SK-N-SH (cell line): ENCODE results near the gene STS.

Experiments
- CTCF ChIP-seq: fragments of 200-600 bp; sonication (generic); IDR thresholded peaks from 2 replicates; pipeline ENCODE4 v1.6.1; 2017; ENCODE audit warnings: antibody characterized with exemption, mild to moderate bottlenecking, moderate library complexity
- EZH2phosphoT487 ChIP-seq: fragments of 200-600 bp; sonication (generic); IDR thresholded peaks from 2 replicates; pipeline ENCODE4 v1.6.1; 2017; ENCODE audit warnings: low read depth, mixed run types, mild to moderate bottlenecking, antibody characterized with exemption, moderate library complexity, borderline replicate concordance
- FOSL2 ChIP-seq: IDR thresholded peaks from 2 replicates; pipeline ENCODE4 v1.4.0; 2012; ENCODE audit warnings: low read depth, mild to moderate bottlenecking, moderate library complexity, borderline replicate concordance
- GABPA ChIP-seq: IDR thresholded peaks from 2 replicates; pipeline ENCODE4 v1.4.0; 2012; ENCODE audit warnings: low read depth, mild to moderate bottlenecking
- MAX ChIP-seq: IDR thresholded peaks from 2 replicates; pipeline ENCODE4 v1.4.0; 2012; ENCODE audit warnings: low read depth
- MXI1 ChIP-seq: IDR thresholded peaks from 2 replicates; pipeline ENCODE4 v1.6.1; 2012; ENCODE audit warnings: mild to moderate bottlenecking, low read depth, low read length, improper control_type of control experiment
- NFIC ChIP-seq: IDR thresholded peaks from 2 replicates; pipeline ENCODE4 v1.4.0; 2012; ENCODE audit warnings: borderline replicate concordance
- RAD21 ChIP-seq: IDR thresholded peaks from 2 replicates; pipeline ENCODE4 v1.6.1; 2012; ENCODE audit warnings: mild to moderate bottlenecking, low read length
- REST ChIP-seq: IDR thresholded peaks from 2 replicates; pipeline ENCODE4 v1.6.1; 2012; ENCODE audit warnings: mild to moderate bottlenecking, low read depth, low read length, moderate library complexity
- SIN3A ChIP-seq: IDR thresholded peaks from 2 replicates; pipeline ENCODE4 v1.6.1; 2012; ENCODE audit warnings: low read depth, mild to moderate bottlenecking, low read length, moderate library complexity, borderline replicate concordance
- SMC3 ChIP-seq: IDR thresholded peaks from 2 replicates; pipeline ENCODE4 v1.6.1; 2012; ENCODE audit warnings: low read depth, low read length, improper control_type of control experiment
- TAF1 ChIP-seq: IDR thresholded peaks from 2 replicates; pipeline ENCODE4 v1.6.1; 2012; ENCODE audit warnings: low read depth, mild to moderate bottlenecking, low read length, moderate library complexity, borderline replicate concordance
- TF ChIP-seq, protein P1 (sequence below): IDR thresholded peaks from 2 replicates; pipeline ENCODE4 v1.4.0; 2012; ENCODE audit warnings: low read depth, borderline replicate concordance

- TF ChIP-seq SIN3A (no peak), CTCF (peak; percentile 67), MAX (no peak), SMC3 (no peak), EZH2phosphoT487 (no peak), GABPA (no peak), NFIC (no peak), TAF1 (no peak), MXI1 (no peak), FOSL2 (no peak), RAD21 (peak; percentile 45), REST (no peak)
- TF ChIP-seq, protein P1, sequence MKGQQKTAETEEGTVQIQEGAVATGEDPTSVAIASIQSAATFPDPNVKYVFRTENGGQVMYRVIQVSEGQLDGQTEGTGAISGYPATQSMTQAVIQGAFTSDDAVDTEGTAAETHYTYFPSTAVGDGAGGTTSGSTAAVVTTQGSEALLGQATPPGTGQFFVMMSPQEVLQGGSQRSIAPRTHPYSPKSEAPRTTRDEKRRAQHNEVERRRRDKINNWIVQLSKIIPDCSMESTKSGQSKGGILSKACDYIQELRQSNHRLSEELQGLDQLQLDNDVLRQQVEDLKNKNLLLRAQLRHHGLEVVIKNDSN: no peak
Measured at GRCh38 chrX:7132335-7133049, 15.0 kb upstream of the STS start.
